GM12878 (cell line): ENCODE data around the gene PPP1R12A.

Experiments used
- CTCF ChIP-seq, 3 experiments: IDR thresholded peaks in 2 of 3; conservative IDR thresholded peaks in 1 of 3; 2 replicates each; pipeline ENCODE4 v1.5.1; 2011; ENCODE audit warnings: low read depth in 3 of 3, low read length in 3 of 3, mild to moderate bottlenecking in 3 of 3, control low read depth in 2 of 3, moderate library complexity in 2 of 3, inconsistent platforms in 1 of 3, mixed read lengths in 1 of 3; ENCODE audit not compliant: control insufficient read depth in 2 of 3, insufficient read depth in 1 of 3; ENCODE audit errors: extremely low read depth in 1 of 3
- ETV6 ChIP-seq, 2 experiments: fragments of 450-650 bp in 1 of 2; IDR thresholded peaks in 1 of 2; conservative IDR thresholded peaks in 1 of 2; 2 replicates each; pipeline ENCODE4 v1.6.1; 2014; ENCODE audit warnings: antibody characterized with exemption in 1 of 2, borderline replicate concordance in 1 of 2, low read depth in 1 of 2, mild to moderate bottlenecking in 1 of 2, moderate library complexity in 1 of 2
- JUND ChIP-seq: IDR thresholded peaks from 2 replicates; pipeline ENCODE4 v1.6.1; 2012; ENCODE audit warnings: low read depth, mild to moderate bottlenecking, low read length, improper control_type of control experiment, moderate library complexity
- TF ChIP-seq, protein P1 (sequence below): fragments of 450-650 bp; IDR thresholded peaks from 2 replicates; pipeline ENCODE4 v1.6.1; 2016; ENCODE audit warnings: mild to moderate bottlenecking

- TF ChIP-seq, protein P1, sequence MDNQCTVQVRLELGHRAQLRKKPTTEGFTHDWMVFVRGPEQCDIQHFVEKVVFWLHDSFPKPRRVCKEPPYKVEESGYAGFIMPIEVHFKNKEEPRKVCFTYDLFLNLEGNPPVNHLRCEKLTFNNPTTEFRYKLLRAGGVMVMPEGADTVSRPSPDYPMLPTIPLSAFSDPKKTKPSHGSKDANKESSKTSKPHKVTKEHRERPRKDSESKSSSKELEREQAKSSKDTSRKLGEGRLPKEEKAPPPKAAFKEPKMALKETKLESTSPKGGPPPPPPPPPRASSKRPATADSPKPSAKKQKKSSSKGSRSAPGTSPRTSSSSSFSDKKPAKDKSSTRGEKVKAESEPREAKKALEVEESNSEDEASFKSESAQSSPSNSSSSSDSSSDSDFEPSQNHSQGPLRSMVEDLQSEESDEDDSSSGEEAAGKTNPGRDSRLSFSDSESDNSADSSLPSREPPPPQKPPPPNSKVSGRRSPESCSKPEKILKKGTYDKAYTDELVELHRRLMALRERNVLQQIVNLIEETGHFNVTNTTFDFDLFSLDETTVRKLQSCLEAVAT: no peak
- no peak for TF ChIP-seq ETV6 (conservative IDR thresholded peaks at IDR 0.05 in 1 of 2, IDR thresholded peaks at IDR 0.05 in 1 of 2; ENCODE audit: borderline replicate concordance in 1 of 2, low read depth in 1 of 2)
- TF ChIP-seq CTCF (IDR thresholded peaks at IDR 0.05 in 2 of 3, conservative IDR thresholded peaks at IDR 0.05 in 1 of 3; ENCODE audit: control insufficient read depth in 2 of 3, extremely low read depth in 1 of 3, insufficient read depth in 1 of 3, low read depth in 3 of 3, low read length in 3 of 3): no peak
- TF ChIP-seq JUND: no peak
Observed at GRCh38 chr12:79945433-79945832, 10.5 kb upstream of the PPP1R12A start.
